ENCODE results near the gene TCF25. TPM values are rescaled to one million over a fixed set of nuclear protein-coding genes. Genes with fewer than 3 reads are reported as not detected.
A peak's percentile ranks its signal among the peaks of the same experiment; 100 is the strongest.

TCF25 gene
- total RNA-seq, 1 experiment from 2014 or later: 63.6 TPM

DNA sequence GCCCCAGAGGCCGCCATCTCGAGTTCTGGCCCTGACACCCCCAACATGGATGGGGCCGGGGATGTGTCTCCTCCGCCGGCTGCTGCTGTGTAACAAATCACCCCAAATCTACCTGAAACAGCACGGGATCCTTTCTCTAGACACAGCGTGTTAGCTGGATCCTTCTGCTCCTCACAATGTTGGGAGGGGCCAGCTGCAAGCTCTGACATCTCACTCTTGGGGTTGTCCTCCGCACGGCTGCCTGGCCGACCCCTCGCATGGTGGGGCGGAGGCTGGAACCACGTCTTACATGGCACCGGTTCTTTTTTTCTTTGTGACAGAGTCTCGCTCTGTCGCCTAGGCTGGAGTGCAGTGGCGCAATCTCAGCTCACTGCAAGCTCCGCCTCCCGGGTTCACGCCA lies 63.6 kb downstream of the TCF25 start:
- no peak for DNase-seq (ENCODE audit: low read depth)

DNA sequence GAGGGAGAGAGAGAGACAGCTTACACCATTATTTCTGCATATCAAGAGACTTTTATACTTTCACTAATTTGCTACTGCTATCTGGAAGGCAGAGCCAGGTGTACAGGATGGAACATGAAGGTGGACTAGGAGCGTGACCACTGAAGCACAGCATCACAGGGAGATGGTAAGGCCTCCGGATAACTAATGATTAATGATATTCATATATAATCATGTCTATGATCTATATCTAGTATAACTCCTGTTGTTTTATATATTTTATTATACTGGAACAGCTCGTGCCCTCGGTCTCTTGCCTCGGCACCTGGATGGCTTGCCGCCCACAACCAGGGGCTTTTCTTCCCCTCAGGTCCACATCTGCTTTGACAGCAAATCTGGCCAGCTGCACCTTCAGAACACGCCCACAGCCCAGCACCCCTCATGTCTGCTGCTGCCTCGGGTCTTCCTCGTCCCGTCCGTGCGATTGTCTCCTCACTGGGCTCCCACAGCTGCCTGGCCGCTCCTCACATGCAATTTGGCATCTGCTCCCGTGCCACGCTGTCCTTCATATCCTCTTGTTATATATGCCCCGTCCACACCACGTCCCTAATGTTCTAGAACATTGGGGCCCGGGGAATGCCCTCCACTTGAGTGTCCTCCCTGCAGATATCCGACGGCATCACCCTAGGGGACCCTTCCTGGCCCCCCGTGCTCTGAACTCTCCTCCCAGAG lies 64.9 kb downstream of the TCF25 start:
- peak; percentile 0 for DNase-seq (ENCODE audit: low read depth)

DNA sequence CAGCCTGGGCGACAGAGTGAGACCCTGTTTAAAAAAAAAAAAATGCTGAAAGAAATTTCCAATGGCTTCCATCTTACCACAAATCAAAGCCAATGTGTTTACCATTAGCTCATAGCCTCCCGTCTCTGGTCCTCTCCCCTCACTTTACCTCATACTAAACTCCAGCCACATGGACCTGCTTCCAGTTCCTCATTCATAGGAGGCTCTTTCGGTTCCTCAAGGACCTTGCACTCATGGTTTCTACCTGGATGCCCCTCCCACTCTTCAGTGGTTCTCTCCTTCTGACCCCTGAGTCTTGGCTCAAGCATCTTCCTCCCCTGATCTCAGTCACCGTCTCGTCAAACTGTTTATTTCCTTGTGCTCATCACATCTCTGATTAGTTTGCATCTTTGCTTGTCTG lies 71.4 kb downstream of the TCF25 start:
- DNase-seq (ENCODE audit: low read depth): peak; percentile 0

DNA sequence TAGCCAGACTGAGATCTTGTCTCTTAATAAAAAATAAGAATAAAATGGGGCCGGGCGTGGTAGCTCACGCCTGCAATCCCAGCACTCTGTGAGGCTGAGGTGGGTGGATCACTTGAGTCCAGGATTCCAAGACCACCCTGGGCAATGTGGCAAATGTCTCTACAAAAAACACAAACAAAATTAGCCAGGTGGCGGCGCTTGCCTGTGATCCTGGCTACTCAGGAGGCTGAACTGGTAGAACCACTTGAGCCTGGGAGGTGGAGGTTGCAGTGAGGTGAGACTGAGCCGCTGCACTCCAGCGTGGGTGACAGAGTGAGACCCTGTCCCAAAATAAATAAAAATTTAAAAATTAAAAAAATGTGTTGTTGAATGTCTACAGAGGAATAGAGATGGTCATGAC lies 72.3 kb downstream of the TCF25 start:
- no peak for DNase-seq (ENCODE audit: low read depth)

DNA sequence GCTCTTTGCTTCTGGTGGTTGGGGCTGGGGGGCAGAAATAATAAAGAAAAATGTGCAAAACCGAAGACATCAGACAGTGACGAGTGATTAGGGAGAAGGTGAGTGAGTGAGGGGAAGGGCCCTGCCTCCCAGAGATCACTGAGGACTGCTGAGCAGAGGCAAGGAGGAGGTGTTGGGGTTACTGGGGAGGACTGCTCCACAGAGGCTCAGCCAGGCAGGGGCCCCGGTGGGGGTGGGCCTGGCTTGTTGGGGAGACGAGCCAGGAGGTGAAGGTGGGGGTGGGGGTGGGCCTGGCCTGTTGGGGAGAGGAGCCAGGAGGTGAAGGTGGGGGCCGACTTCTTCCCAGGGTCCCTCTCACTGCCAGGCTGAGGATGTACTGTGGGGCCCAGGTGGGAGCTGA lies 73.1 kb downstream of the TCF25 start:
- no peak for DNase-seq (ENCODE audit: low read depth)

DNA sequence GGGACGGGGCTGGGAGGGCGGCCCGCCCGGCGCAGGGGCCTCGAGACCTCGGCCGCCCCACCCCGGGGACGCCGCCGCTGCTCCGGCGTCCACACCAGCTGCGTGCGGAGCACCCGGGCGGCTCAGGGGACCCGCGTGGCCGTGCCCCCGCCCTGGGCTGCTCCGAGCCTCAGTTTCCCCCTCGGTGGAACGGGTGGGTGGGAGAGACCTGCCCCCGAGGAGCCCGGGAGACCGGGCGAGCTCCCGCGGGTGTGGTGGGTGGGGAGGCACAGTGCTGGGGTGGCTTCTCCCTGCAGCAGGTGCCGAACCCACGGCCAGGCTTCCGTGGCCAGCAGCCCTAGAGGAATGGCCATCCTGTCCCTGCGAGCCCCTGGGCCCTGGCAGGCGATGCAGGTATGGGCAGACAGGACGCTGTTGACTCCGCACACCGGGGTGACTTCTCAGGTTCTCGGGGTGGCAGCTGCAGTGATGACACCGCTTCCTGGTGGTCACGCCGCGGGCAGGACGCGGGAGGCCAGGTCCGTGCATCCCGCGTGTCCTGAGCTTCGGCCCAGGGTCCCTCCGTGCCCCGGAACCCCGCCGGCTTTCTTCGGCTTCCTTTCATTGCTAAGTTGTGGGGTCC lies 75.8 kb downstream of the TCF25 start:
- DNase-seq (ENCODE audit: low read depth): no peak

DNA sequence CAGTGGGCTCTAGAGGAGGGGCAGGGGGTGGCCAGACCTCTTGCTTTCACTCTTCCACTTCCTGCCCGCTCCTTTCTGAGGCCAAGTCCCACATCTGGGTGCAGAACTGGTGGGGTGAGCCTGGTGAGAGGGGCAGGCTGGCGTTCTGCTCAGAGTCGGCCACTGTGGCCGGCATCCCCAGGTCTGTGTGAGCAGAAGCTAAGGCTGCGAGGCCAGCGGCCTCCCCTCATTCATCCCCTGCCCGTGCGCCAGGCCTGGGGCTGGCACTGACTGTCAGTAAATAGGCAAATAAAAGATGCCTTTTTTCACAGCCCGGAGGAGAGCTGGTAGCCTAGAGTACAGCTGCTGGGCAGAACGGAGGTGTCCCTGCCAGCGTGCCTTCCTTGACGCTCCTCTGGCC lies 76.4 kb downstream of the TCF25 start:
- no peak for DNase-seq (ENCODE audit: low read depth)

DNA sequence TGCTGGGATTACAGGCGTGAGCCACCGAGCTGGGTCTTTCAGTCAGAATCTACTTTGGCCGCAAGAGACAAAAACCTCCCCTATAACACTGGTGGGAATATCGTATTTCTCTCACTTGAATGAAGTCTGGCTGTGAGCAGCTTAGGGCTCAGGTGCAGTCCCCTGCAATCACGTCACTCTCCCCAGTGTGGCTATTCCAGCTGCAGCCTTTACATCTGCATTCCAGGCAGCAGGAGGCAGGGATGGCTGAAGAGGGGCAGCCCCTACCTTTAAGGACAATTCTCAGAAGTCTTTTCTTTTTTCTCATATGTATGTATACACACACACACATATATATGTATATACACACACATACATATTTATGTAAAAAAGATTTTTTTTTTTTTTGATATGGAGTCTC lies 78.1 kb downstream of the TCF25 start:
- no peak for DNase-seq (ENCODE audit: low read depth)

DNA sequence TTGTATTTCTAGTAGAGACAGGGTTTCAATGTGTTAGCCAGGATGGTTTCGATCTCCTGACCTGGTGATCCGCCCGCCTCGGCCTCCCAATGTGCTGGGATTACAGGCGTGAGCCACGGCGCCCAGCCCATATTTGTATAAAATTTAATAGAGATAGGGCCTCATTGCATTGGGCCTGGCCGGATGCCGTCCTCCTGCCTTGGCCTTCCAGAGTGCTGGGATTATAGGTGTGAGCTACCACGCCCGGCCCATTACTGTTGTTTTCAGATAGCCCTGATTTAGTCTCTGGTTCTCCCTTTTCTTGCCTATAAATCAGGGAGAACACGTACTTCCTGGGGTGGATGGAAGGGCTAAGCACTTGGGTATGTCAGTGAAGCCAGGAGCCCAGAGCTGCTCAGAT lies 78.7 kb downstream of the TCF25 start:
- no peak for DNase-seq (ENCODE audit: low read depth)

DNA sequence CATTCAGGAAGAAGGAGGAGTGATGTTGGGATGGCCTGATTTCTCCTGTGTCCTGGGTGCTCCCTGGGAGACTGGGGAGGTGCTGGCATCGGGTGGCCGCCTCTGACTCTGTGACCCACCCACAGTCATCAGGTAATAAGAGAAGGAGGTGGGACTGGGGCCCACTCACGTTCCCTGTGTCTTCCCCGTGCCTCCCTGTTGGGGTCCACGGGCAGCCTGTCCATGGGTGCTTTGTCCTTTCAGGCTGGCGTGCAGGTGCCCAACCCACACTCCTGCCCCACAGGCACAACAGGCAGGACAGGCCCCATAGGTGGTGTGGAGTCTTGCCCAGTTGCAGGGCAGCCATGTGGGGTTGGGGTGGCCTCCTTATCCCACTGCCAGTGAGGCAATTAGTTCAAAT lies 79.2 kb downstream of the TCF25 start:
- DNase-seq (ENCODE audit: low read depth): no peak

DNA sequence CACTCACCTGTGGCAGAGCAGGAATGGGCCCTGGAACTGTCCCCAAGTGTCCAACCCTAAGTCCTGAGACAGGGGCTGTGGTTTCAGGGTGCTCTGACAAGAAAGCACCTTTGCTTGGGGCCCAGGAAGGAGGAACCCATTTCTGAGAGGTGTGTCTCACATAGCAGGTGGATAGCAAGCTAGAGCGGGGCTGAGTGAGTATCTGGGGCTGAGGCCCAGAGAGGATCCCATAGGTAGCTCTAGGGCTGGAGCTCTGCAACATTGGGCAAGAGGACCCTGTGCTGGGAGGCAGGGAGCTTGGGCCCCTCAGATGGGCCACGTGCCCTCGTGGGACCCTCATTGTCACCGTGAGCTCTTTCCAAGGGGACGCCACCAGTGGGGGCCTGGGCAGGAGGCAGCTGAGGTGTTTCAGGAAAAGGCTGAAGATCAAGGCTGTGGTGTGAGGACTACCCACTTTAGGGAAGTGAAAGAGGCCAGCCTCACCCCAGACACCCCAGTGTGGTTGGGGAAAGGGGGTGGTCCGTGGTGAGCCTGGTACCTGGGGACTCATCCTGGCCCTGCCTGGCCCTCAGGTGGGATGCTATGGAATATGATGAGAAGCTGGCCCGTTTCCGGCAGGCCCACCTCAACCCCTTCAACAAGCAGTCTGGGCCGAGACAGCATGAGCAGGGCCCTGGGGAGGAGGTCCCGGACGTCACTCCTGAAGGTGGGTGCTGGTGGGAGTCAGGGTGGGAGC lies 80.4 kb downstream of the TCF25 start:
- DNase-seq (ENCODE audit: low read depth): no peak

DNA sequence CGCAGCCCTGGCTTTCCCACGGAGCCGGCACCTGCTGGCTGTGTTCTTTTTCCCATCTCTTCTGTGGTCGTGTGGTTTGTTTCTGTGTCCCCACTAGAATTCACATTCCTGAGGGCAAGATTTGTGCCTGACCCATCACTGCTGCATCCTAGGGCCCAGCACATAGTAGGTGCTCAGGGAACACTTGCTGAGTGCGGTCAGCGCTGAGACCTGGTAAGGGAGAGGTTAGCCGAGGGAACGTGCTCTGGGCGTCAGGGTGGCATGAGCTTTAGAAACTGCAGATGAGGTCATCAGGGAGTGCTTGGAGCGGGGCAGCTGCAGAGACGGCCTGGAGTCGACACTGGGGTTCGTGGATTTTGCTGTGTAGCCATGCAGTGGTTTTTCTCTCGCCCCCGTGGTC lies 81.1 kb downstream of the TCF25 start:
- DNase-seq (ENCODE audit: low read depth): no peak

DNA sequence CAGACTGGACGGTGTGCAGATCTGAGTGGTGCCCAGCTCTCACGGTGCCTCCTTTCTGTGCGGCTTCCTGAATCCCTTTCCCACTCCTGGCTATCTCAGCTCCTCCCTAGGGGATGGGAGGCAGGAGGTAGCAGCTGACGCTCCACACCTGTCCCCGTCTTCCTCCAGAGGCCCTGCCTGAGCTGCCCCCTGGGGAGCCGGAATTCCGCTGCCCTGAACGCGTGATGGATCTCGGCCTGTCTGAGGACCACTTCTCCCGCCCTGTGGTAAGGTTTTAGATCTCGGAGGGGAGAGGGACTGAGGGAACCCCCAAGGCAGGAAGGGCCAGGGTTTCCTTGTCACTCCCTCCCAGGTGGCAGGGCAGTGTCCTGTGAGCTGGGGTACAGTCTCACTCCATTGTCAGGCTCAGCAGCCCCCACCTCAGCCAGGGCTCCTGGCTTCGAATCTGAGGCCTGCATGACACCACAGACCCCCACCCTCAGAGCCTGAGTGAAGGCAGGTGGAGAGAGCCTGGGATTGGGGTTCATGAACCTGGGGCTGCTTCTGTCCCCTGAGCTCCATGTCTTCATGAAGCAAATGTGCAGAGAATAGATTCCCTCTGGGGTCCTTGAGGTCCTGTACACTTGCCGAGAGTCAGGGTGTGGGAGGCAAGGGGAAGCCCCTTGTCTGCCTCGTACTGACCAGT lies 81.8 kb downstream of the TCF25 start:
- no peak for DNase-seq (ENCODE audit: low read depth)

DNA sequence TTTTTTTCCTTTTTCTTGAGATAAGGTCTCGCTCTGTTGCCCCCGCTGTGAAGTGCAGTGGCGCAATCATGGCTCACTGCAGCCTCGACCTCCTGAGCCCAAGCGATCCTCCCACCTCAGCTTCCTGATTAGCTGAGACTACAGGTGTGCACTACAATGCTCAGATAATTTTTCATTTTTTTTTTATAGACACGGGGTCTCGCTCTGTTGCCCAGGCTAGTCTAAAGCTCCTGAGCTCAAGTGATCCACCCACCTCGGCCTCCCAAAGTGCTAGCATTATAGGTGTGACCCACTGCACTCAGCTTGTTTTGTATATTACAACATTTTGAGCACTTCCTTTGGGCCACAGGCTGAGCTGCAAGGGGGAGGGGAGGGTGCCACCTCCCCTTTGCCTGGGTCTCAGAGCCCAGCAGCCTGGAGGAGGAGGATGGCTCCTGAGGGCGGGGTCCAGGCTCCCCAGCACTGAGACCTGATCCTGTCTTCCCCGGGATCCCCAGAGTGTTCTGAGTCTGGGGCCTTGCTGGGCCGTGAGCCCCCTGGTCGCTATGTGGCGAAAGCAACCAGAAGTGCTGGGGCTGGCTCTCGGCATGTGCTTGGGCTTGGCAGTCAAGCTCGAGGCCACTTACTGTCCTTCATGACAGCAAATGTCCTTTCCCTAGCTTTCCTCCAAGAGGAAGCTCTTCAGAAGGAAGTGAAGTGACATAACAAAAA lies 83.3 kb downstream of the TCF25 start:
- no peak for DNase-seq (ENCODE audit: low read depth)

DNA sequence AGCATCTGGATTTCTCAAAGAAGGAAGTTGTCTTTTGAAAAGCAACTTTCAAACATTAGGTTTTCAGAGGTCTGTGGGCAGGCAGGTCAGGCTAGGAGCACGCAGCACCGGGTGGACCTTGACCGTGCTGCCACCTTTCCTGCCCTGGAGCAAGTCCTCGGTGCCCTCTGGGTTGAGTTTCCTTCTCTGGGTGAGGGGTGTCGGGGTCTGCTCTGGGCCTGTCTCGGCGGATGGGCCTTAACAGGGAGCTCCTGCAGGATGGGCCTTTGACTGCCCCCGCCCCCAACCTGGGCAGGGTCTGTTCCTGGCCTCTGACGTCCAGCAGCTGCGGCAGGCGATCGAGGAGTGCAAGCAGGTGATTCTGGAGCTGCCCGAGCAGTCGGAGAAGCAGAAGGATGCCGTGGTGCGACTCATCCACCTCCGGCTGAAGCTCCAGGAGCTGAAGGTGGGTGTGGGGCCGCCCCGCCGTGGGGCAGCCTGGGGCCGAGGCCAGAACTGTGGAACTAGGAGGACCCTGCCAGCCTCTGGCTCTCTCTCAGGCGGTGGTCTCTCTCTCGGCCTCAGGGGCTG lies 83.9 kb downstream of the TCF25 start:
- no peak for DNase-seq (ENCODE audit: low read depth)

DNA sequence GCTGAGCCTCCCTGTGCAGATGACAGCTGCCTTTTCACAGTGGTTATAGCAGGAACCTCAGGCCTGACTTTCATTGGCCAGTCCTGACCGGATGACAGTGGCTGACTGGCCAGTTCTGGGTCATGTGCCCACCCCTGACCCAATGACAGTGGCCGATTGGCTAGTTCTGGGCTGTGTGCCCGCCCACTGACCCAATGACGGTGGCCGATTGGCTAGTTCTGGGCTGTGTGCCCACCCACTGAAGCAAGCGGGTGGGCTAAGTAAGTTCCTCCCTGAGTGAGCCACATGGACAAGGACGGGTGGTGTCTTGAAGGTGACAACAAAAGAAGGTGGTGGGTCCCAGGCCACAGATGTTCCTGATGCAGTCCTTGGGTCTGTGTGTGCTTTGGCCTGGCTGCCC lies 84.7 kb downstream of the TCF25 start:
- no peak for DNase-seq (ENCODE audit: low read depth)

DNA sequence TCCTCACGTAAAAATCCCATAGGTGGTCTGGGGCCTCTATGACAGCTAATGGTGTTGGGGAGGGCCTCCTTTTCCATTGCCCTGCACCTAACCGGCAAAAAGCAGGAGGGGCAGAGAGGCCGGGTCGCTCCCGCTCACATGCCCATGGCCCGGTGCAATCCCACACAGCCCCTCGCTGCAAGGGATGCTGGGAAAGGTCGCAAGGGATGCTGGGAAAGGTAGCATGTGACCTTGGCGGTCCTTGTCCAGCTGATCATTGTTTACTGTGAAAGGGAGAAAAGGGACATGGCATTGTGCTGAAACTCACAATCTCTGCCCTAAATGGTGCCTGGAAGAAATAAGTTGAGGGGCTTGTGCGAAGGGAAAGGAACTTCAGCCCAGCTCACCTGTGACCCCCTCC lies 85.2 kb downstream of the TCF25 start:
- no peak for DNase-seq (ENCODE audit: low read depth)

DNA sequence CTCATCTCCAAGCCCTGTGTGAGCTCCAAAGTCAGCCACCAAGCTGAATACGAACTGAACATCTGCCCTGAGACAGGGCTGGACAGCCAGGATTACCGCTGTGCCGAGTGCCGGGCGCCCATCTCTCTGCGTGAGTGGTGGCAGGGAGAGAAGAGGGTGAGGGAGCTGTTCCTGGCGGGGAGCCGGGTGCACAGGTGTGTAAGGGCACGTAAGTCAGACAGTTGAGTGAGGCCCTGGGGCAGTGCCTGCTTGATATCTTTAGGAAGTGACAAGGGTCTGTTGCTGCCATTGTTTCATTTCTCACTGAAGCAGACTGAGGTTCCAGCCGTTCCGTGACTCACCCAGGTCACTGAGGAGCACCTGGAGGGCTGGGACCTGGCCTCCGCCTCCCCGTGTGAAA lies 87.6 kb downstream of the TCF25 start:
- DNase-seq (ENCODE audit: low read depth): no peak
